ENCODE data around the gene FAM151B.

GRCh38 chr5:80569961-80570786, 82.3 kb downstream of the FAM151B start, which contains the start of gene ANKRD34B:
- TF ChIP-seq CTCF (IDR thresholded peaks at IDR 0.05; ENCODE audit: insufficient read depth, low read length) (no peak), POLR2AphosphoS5 (IDR thresholded peaks at IDR 0.05; ENCODE audit: low read depth) (no peak), REST (IDR thresholded peaks at IDR 0.05; ENCODE audit: insufficient replicate concordance, low read depth) (no peak)
